ENCODE measurements around the gene GPR151.

GPR151 gene

GRCh38 chr5:146540414-146540813 is 24.4 kb upstream of the GPR151 start:
- Histone ChIP-seq H3K4me3 (ENCODE audit: low read length) (no peak overlapping the region), H3K27me3 (ENCODE audit: insufficient read depth, low read length) (no peaks in the 10 kb centered on the region), H3K27ac (ENCODE audit: low read length) (no peak overlapping the region), H3K9me3 (ENCODE audit: insufficient read depth, low read depth, low read length) (no peaks in the 10 kb centered on the region), H3K9ac (ENCODE audit: low read depth, low read length) (no peak overlapping the region), H3K36me3 (ENCODE audit: insufficient read depth, low read depth, low read length) (no peaks in the 10 kb centered on the region), H3K4me1 (ENCODE audit: insufficient read depth, low read length) (peaks cover 4% of the 10 kb centered on the region; the same call in 1 of the 2 replicates)

DNA sequence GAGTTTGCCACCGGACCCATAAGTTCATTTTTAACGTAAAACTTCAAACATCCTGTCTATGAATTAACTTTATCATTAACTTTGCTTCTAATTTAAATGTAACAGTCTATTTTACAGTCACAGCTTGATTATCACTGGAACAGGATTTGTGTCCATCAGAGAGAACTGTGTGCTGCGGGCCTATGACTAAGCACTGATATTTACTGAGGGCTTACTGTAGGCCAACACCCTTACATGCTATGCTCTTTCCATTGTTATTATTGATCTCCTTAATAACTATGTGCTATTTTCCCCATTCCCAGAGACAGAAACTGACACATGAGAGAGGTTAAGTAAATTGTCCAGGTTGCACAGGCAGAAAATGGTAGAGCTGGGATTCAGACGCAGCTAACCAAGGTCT is 24.0 kb upstream of the GPR151 start:
- Histone ChIP-seq H3K4me1 (ENCODE audit: insufficient read depth, low read length) (peaks cover 4% of the 10 kb centered on the region; the same call in 1 of the 2 replicates), H3K36me3 (ENCODE audit: insufficient read depth, low read depth, low read length) (no peaks in the 10 kb centered on the region), H3K27me3 (ENCODE audit: insufficient read depth, low read length) (no peaks in the 10 kb centered on the region), H3K9ac (ENCODE audit: low read depth, low read length) (no peak overlapping the region), H3K27ac (ENCODE audit: low read length) (no peak overlapping the region), H3K4me3 (ENCODE audit: low read length) (no peak overlapping the region), H3K9me3 (ENCODE audit: insufficient read depth, low read depth, low read length) (no peaks in the 10 kb centered on the region)

- H3K4me3 ChIP-seq (ENCODE audit: low read length), result no peak overlapping the region
- H3K36me3 ChIP-seq (ENCODE audit: insufficient read depth, low read depth, low read length), result no peaks in the 10 kb centered on the region
- peaks cover 8% of the 10 kb centered on the region; the same call in 1 of the 2 replicates for H3K4me1 ChIP-seq (ENCODE audit: insufficient read depth, low read length)
- H3K9me3 ChIP-seq (ENCODE audit: insufficient read depth, low read depth, low read length), result no peaks in the 10 kb centered on the region
- H3K27me3 ChIP-seq (ENCODE audit: insufficient read depth, low read length), result no peaks in the 10 kb centered on the region
- no peak overlapping the region for H3K9ac ChIP-seq (ENCODE audit: low read depth, low read length)
- no peak overlapping the region for H3K27ac ChIP-seq (ENCODE audit: low read length)
Measured at GRCh38 chr5:146538432-146538831, 22.4 kb upstream of the GPR151 start.

DNA sequence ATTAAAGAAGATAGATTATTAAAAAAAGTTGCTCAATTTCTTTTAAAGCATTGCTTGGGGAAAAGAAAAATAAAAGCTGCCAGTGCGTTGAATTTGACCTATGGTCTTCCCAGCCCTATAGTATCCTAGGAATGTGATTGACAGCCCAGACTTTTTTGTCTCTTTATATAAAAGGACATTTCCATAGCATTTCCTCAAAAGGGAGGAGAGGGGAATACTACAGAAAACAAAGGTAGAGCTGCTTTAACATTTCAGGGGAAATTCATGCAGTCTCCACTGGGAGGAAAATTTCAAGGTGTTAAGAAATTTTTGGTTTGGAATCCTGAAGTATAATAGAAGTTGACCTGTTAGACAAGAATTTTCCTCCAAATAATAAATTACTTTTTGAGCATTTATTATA is 17.9 kb upstream of the GPR151 start:
- H3K4me3 ChIP-seq (ENCODE audit: low read length), result no peak overlapping the region
- no peaks in the 10 kb centered on the region for H3K36me3 ChIP-seq (ENCODE audit: insufficient read depth, low read depth, low read length)
- H3K4me1 ChIP-seq (ENCODE audit: insufficient read depth, low read length), result peaks cover 4% of the 10 kb centered on the region; the same call in 1 of the 2 replicates
- H3K27me3 ChIP-seq (ENCODE audit: insufficient read depth, low read length), result no peaks in the 10 kb centered on the region
- H3K27ac ChIP-seq (ENCODE audit: low read length), result no peak overlapping the region
- H3K9me3 ChIP-seq (ENCODE audit: insufficient read depth, low read depth, low read length), result no peaks in the 10 kb centered on the region
- no peak overlapping the region for H3K9ac ChIP-seq (ENCODE audit: low read depth, low read length)

DNA sequence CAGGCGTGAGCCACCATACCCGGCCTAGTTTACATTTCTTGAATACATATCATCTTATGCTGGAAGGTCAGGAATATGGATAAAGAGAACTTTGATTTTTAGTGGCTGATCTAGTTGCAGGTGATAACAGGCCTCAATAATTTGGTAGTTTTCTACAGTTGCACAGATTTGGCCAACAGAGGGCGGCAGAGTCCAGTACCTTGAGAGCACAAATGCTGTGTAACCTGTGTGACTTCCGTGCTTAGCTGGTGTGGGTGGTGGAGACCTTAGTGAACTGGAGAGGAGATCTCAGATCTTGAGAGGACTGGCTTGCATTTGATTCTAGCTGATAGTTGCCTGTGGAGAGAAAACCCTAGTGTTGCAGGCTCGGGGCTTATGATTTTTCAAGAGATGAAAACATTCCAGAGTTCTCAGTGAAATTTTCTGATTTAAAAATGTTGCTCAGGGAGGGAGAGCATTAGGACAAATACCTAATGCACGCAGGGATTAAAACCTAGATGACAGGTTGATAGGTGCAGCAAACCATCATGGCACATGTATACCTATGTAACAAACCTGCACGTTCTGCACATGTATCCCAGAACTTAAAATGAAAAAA is 17.4 kb upstream of the GPR151 start:
- H3K27ac ChIP-seq (ENCODE audit: low read length), result no peak overlapping the region
- H3K4me3 ChIP-seq (ENCODE audit: low read length), result no peak overlapping the region
- no peaks in the 10 kb centered on the region for H3K9me3 ChIP-seq (ENCODE audit: insufficient read depth, low read depth, low read length)
- H3K4me1 ChIP-seq (ENCODE audit: insufficient read depth, low read length), result peaks cover 4% of the 10 kb centered on the region; the same call in 1 of the 2 replicates
- no peaks in the 10 kb centered on the region for H3K27me3 ChIP-seq (ENCODE audit: insufficient read depth, low read length)
- H3K36me3 ChIP-seq (ENCODE audit: insufficient read depth, low read depth, low read length), result no peaks in the 10 kb centered on the region
- no peak overlapping the region for H3K9ac ChIP-seq (ENCODE audit: low read depth, low read length)

DNA sequence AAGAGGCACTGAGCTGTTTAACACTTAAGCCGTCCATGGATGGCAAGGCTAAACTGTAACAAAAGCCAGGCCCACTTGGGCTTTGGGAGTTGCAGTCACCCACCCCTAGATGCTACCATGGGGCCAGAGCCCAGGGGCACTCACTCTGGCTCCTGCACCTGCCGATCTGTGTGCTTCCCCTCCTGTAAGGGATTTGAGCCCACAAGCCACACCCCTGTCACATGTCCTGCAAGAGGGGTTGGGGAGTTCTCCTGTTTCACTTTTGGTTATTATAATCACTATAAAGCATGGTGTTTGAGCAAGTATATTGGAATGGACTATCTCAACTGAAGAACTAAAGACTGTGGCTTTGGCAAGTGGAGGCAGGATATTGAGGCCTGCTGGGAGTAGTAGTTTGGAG is 14.0 kb upstream of the GPR151 start:
- Histone ChIP-seq H3K27ac (ENCODE audit: low read length) (no peak overlapping the region), H3K4me3 (ENCODE audit: low read length) (no peak overlapping the region), H3K9ac (ENCODE audit: low read depth, low read length) (no peak overlapping the region), H3K36me3 (ENCODE audit: insufficient read depth, low read depth, low read length) (no peaks in the 10 kb centered on the region), H3K27me3 (ENCODE audit: insufficient read depth, low read length) (no peaks in the 10 kb centered on the region), H3K4me1 (ENCODE audit: insufficient read depth, low read length) (peaks cover 4% of the 10 kb centered on the region; the same call in 1 of the 2 replicates), H3K9me3 (ENCODE audit: insufficient read depth, low read depth, low read length) (no peaks in the 10 kb centered on the region)

DNA sequence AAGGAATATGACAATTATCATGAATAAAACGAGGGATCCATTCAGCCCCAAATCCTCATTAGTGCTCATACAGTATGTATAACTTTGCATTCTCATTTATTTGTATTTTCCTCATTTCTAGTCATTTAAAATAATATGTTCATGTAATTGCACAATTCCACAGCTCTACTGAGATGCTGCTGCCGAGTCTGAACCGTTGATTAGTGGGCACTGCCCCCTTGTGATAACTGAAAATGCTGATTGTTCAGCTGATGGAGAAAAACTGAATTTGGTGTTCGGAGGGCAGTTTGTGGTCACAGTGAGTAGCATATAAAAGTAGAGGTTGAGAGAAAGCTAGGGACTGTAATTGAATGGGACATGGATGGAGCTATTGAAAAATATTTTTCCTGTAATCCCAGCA is 12.2 kb upstream of the GPR151 start:
- H3K27ac ChIP-seq (ENCODE audit: low read length), result no peak overlapping the region
- H3K27me3 ChIP-seq (ENCODE audit: insufficient read depth, low read length), result no peaks in the 10 kb centered on the region
- no peaks in the 10 kb centered on the region for H3K9me3 ChIP-seq (ENCODE audit: insufficient read depth, low read depth, low read length)
- H3K9ac ChIP-seq (ENCODE audit: low read depth, low read length), result no peak overlapping the region
- H3K36me3 ChIP-seq (ENCODE audit: insufficient read depth, low read depth, low read length), result no peaks in the 10 kb centered on the region
- H3K4me1 ChIP-seq (ENCODE audit: insufficient read depth, low read length), result no peaks in the 10 kb centered on the region
- no peak overlapping the region for H3K4me3 ChIP-seq (ENCODE audit: low read length)

DNA sequence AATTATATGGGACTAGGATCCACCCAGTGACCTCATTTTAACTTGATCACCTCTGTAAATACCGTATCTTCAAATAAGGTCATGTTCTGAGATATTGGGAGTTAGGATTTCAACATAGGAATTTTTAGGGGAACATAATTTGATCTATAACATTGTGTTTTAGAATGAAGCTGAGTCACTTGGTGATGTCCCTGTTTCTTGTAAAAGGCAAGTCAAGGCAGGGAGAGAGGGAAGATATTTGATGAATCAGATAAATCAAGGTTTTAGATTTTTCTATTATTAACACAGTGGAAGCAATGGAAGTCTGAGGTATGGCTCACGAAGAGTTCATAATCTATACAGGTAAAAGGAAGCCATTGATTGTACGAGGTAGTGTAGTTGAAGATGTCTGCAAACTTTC is 11.8 kb upstream of the GPR151 start:
- Histone ChIP-seq H3K27me3 (ENCODE audit: insufficient read depth, low read length) (no peaks in the 10 kb centered on the region), H3K9ac (ENCODE audit: low read depth, low read length) (no peak overlapping the region), H3K27ac (ENCODE audit: low read length) (no peak overlapping the region), H3K36me3 (ENCODE audit: insufficient read depth, low read depth, low read length) (no peaks in the 10 kb centered on the region), H3K9me3 (ENCODE audit: insufficient read depth, low read depth, low read length) (no peaks in the 10 kb centered on the region), H3K4me3 (ENCODE audit: low read length) (no peak overlapping the region), H3K4me1 (ENCODE audit: insufficient read depth, low read length) (no peaks in the 10 kb centered on the region)

- H3K27ac ChIP-seq (ENCODE audit: low read length), result no peak overlapping the region
- H3K9me3 ChIP-seq (ENCODE audit: insufficient read depth, low read depth, low read length), result no peaks in the 10 kb centered on the region
- no peaks in the 10 kb centered on the region for H3K4me1 ChIP-seq (ENCODE audit: insufficient read depth, low read length)
- no peak overlapping the region for H3K4me3 ChIP-seq (ENCODE audit: low read length)
- H3K9ac ChIP-seq (ENCODE audit: low read depth, low read length), result no peak overlapping the region
- no peaks in the 10 kb centered on the region for H3K27me3 ChIP-seq (ENCODE audit: insufficient read depth, low read length)
- no peaks in the 10 kb centered on the region for H3K36me3 ChIP-seq (ENCODE audit: insufficient read depth, low read depth, low read length)
Measured at GRCh38 chr5:146523698-146524097, 7.7 kb upstream of the GPR151 start.

DNA sequence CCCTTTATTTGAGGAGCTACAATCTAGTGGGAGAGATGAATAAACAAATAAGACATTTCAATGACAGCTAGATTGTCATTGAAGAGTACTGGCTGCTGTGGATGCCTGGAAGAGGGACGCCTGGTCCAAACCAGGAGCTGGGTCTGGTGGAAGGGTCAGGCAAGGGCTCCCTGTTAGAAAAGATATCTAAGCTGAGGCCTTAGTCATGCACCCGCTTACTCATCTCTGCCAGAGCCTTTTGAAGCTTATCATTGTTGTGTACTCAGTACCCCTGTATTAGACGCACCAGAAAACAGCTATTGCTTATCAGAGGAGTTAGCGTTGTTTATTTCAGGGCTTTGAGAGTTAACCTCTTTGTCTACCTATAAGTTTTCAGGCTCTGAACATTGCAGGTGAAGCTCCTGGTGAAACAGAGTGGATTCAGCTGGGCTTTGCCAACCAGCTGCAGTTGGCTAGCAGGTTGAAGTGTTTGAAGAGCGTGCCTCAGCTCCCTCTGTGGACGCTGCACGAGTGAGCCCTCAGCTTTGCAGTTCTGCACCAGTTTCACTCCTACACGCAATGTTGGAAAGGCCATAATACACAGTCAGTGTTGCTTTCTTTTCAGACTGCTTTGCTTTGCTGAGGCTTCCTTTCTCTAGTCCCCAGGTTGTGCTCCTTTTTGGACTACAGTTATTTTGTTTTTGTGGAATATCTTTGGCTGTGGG is 5.6 kb upstream of the GPR151 start:
- H3K4me1 ChIP-seq (ENCODE audit: insufficient read depth, low read length), result no peaks in the 10 kb centered on the region
- no peak overlapping the region for H3K27ac ChIP-seq (ENCODE audit: low read length)
- H3K9me3 ChIP-seq (ENCODE audit: insufficient read depth, low read depth, low read length), result no peaks in the 10 kb centered on the region
- H3K9ac ChIP-seq (ENCODE audit: low read depth, low read length), result no peak overlapping the region
- H3K27me3 ChIP-seq (ENCODE audit: insufficient read depth, low read length), result no peaks in the 10 kb centered on the region
- H3K4me3 ChIP-seq (ENCODE audit: low read length), result no peak overlapping the region
- no peaks in the 10 kb centered on the region for H3K36me3 ChIP-seq (ENCODE audit: insufficient read depth, low read depth, low read length)

- Histone ChIP-seq H3K4me1 (ENCODE audit: insufficient read depth, low read length) (no peaks in the 10 kb centered on the region), H3K36me3 (ENCODE audit: insufficient read depth, low read depth, low read length) (no peaks in the 10 kb centered on the region), H3K9me3 (ENCODE audit: insufficient read depth, low read depth, low read length) (no peaks in the 10 kb centered on the region), H3K9ac (ENCODE audit: low read depth, low read length) (no peak overlapping the region), H3K27me3 (ENCODE audit: insufficient read depth, low read length) (no peaks in the 10 kb centered on the region), H3K27ac (ENCODE audit: low read length) (no peak overlapping the region), H3K4me3 (ENCODE audit: low read length) (no peak overlapping the region)
Measured at GRCh38 chr5:146520731-146521130, 4.7 kb upstream of the GPR151 start.

DNA sequence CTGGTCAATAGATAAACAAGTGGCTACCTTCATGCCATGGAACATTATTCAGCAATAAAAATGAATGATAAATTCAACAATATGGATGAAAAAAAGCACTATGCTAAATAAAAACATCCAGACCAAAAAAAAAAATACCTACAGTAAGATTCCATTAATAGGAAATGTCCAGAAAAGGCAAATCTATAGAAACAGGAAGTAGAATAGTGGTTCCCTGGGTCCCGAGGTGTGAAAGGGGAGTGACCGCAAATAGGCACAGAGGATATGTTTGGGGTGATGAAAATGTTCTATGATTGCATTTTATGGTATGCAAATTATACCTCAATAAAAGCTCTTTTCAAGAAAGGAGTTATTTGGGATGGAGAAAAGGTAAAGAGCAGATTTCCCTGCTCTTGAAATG is 3.6 kb upstream of the GPR151 start:
- Histone ChIP-seq H3K36me3 (ENCODE audit: insufficient read depth, low read depth, low read length) (no peaks in the 10 kb centered on the region), H3K27ac (ENCODE audit: low read length) (no peak overlapping the region), H3K9ac (ENCODE audit: low read depth, low read length) (no peak overlapping the region), H3K4me1 (ENCODE audit: insufficient read depth, low read length) (no peaks in the 10 kb centered on the region), H3K9me3 (ENCODE audit: insufficient read depth, low read depth, low read length) (no peaks in the 10 kb centered on the region), H3K4me3 (ENCODE audit: low read length) (no peak overlapping the region), H3K27me3 (ENCODE audit: insufficient read depth, low read length) (no peaks in the 10 kb centered on the region)
